ENCODE measurements around the gene TIMM29.
"Not testable (repeated sequence)": the region's sequence is repeated elsewhere in the genome, so short reads cannot be mapped to it uniquely, and the experiment has no call there.

The TIMM29 gene

GRCh38 chr19:10945264-10945663, 16.7 kb downstream of the TIMM29 start:
- TF ChIP-seq, protein P1, sequence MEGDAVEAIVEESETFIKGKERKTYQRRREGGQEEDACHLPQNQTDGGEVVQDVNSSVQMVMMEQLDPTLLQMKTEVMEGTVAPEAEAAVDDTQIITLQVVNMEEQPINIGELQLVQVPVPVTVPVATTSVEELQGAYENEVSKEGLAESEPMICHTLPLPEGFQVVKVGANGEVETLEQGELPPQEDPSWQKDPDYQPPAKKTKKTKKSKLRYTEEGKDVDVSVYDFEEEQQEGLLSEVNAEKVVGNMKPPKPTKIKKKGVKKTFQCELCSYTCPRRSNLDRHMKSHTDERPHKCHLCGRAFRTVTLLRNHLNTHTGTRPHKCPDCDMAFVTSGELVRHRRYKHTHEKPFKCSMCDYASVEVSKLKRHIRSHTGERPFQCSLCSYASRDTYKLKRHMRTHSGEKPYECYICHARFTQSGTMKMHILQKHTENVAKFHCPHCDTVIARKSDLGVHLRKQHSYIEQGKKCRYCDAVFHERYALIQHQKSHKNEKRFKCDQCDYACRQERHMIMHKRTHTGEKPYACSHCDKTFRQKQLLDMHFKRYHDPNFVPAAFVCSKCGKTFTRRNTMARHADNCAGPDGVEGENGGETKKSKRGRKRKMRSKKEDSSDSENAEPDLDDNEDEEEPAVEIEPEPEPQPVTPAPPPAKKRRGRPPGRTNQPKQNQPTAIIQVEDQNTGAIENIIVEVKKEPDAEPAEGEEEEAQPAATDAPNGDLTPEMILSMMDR (IDR thresholded peaks at IDR 0.05; ENCODE audit: low read length, missing control alignments): no peak
- no peak for DNase-seq (ENCODE audit: low read depth)

GRCh38 chr19:10946958-10947657, 18.5 kb downstream of the TIMM29 start:
- DNase-seq (ENCODE audit: low read depth): peak; percentile 55
- TF ChIP-seq, protein P1 (IDR thresholded peaks at IDR 0.05; ENCODE audit: low read length, missing control alignments): no peak
- H3K4me3 ChIP-seq (replicated peaks; ENCODE audit: low read depth, low read length): no peak overlapping the region

More at GRCh38 chr19:10945264-10945663, 16.7 kb downstream of the TIMM29 start:
- H3K4me3 ChIP-seq (replicated peaks; ENCODE audit: low read depth, low read length): no peak overlapping the region

DNA sequence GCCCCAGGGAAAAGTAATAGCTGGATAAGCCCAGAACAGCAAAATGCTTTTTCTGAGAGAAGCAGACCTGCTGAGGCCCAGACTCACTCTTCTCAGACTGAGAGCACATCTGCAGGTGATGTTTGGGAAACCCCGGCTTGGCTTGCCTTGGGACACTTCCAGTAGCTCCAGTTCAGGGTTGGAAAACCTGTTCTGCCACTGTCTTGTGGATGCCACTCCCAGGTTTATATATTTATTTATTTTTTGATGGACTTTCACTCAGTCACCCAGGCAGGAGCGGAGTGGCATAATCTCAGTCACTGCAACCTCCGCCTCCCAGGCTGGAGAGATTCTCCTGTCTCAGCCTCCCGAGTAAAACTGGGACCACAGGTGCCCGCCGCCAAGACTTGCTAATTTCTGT, 24.2 kb downstream of the TIMM29 start:
- no peak overlapping the region for H3K4me3 ChIP-seq (replicated peaks; ENCODE audit: low read depth, low read length)
- no peak for DNase-seq (ENCODE audit: low read depth)
- TF ChIP-seq, protein P1 (IDR thresholded peaks at IDR 0.05; ENCODE audit: low read length, missing control alignments): no peak

DNA sequence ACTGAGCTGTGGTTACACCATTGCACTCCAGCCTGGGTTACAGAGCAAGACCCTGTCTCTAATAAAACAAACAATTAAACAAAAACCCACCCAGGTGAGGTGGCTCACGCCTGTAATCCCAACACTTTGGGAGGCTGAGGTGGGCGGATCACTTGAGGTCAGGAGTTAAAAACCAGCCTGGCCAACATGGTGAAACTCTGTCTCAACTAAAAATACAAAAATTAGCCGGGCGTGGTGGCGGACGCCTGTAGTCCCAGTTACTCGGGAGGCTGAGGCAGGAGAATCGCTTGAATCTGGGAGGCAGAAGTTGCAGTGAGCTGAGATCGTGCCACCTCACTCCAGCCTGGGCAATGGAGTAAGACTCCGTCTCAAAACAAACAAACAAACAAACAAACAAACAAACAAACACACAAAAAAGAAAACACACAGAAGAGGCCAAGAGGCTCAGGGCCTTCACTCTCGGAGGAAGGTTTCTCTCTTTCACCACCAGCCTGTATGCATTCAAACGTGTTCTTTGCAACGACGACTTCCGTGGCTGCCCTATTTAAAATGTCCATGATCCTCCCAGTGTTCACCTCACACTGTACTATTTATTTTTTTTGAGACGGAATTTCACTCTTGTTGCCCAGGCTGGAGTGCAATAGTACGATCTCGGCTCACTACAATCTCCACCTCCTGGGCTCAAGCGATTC, 30.8 kb downstream of the TIMM29 start:
- DNase-seq (ENCODE audit: low read depth); H3K4me3 ChIP-seq (replicated peaks; ENCODE audit: low read depth, low read length): not testable (repeated sequence)

DNA sequence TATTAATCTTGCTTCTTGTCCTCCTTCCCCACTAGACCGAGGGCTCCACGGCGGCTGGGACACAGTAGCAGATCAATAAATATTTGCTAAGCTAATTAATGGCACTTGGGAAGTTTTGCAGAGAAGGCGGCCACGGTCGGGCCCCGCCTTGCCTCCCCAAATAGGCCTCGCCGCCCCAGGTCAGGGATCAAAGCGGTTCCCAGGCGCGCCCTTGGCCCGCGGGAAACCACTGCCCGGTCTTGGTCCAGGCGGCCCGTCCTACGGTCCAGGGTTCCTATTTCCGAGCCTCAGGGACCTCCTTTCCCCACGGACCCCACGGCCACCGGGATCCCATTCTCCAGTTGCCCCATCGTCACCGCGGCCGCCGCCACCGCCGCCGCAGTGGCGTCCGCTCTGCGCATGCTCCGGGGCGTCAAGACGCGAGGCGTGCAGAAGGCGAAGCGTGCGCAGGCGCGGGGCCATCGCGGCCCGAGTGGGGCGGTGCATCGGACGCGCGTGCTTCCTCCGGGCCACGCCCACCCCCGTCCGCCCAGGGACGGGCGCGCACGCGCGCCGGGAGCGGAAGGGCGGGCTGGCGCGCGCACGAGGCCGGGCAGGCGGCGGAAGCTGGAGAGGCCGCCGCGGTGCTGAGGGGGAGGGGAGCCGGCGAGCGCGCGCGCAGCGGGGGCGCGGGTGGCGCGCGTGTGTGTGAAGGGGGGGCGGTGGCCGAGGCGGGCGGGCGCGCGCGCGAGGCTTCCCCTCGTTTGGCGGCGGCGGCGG, 31.9 kb downstream of the TIMM29 start, which contains the start of gene SMARCA4:
SMARCA4 (plus strand) TSS at position 717 of the 759 bp plus-strand sequence. CDS start 23,122 bp downstream, outside the sequence.
- TF ChIP-seq, protein P1 (IDR thresholded peaks at IDR 0.05; ENCODE audit: low read length, missing control alignments): no peak
- peak; percentile 98 for DNase-seq (ENCODE audit: low read depth)
- H3K4me3 ChIP-seq (replicated peaks; ENCODE audit: low read depth, low read length): peak within 1 kb of the TSS; percentile 78

GRCh38 chr19:10961073-10961860, 32.7 kb downstream of the TIMM29 start:
- peak overlapping the region; percentile 78 for H3K4me3 ChIP-seq (replicated peaks; ENCODE audit: low read depth, low read length)
- peak; percentile 30 for DNase-seq (ENCODE audit: low read depth)

More at GRCh38 chr19:10961073-10961860, 32.7 kb downstream of the TIMM29 start:
- TF ChIP-seq, protein P1 (IDR thresholded peaks at IDR 0.05; ENCODE audit: low read length, missing control alignments): no peak
